HUES48 (cell line): ENCODE data around the gene NEAT1.

Experiments
- H3K27ac ChIP-seq: one replicate; pipeline ENCODE4 v1.7.0; 2013; ENCODE audit warnings: low read depth, low read length, inconsistent platforms
- H3K27me3 ChIP-seq: 2 replicates; pipeline ENCODE4 v1.6.1; 2013; ENCODE audit warnings: mild to moderate bottlenecking, low read length; ENCODE audit not compliant: control insufficient read depth, insufficient read depth
- H3K36me3 ChIP-seq: 2 replicates; pipeline ENCODE4 v1.6.1; 2013; ENCODE audit warnings: low read length; ENCODE audit not compliant: control insufficient read depth, insufficient read depth
- H3K4me1 ChIP-seq: 2 replicates; pipeline ENCODE4 v1.6.1; 2013; ENCODE audit warnings: mild to moderate bottlenecking, low read length; ENCODE audit not compliant: control insufficient read depth, insufficient read depth
- H3K4me3 ChIP-seq: 2 replicates; pipeline ENCODE4 v1.5.1; 2013; ENCODE audit warnings: mild to moderate bottlenecking, low read depth, low read length
- H3K9ac ChIP-seq: 2 replicates; pipeline ENCODE4 v1.6.1; 2013; ENCODE audit warnings: mild to moderate bottlenecking, low read depth, low read length, moderate library complexity
- H3K9me3 ChIP-seq: 2 replicates; pipeline ENCODE4 v1.6.1; 2013; ENCODE audit warnings: low read length; ENCODE audit not compliant: control insufficient read depth, insufficient read depth

Gene NEAT1

DNA sequence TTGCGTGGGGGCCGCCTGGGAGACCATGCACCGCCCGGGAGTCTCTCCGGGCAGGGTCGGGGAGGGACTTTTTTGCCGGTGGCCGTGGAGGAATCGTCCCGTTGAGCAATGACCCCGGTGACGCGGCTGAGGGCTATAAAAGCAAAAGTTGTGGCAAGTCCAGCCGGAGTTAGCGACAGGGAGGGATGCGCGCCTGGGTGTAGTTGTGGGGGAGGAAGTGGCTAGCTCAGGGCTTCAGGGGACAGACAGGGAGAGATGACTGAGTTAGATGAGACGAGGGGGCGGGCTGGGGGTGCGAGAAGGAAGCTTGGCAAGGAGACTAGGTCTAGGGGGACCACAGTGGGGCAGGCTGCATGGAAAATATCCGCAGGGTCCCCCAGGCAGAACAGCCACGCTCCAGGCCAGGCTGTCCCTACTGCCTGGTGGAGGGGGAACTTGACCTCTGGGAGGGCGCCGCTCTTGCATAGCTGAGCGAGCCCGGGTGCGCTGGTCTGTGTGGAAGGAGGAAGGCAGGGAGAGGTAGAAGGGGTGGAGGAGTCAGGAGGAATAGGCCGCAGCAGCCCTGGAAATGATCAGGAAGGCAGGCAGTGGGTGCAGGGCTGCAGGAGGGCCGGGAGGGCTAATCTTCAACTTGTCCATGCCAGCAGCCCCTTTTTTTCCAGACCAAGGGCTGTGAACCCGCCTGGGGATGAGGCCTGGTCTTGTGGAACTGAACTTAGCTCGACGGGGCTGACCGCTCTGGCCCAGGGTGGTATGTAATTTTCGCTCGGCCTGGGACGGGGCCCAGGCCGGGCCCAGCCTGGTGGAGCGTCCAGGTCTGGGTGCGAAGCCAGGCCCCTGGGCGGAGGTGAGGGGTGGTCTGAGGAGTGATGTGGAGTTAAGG lies at the start of gene NEAT1:
NEAT1 (plus strand) TSS at position 166 of the 883 bp plus-strand sequence.
- H3K27me3 ChIP-seq: no peaks in the 10 kb centered on the region
- no peaks in the 10 kb centered on the region for H3K36me3 ChIP-seq
- peak within 1 kb of the TSS; percentile 80 for H3K9ac ChIP-seq
- peak within 1 kb of the TSS; percentile 98 for H3K27ac ChIP-seq
- no peaks in the 10 kb centered on the region for H3K9me3 ChIP-seq
- peak within 1 kb of the TSS; percentile 60 for H3K4me3 ChIP-seq
- H3K4me1 ChIP-seq: peaks cover 81% of the 10 kb centered on the region

DNA sequence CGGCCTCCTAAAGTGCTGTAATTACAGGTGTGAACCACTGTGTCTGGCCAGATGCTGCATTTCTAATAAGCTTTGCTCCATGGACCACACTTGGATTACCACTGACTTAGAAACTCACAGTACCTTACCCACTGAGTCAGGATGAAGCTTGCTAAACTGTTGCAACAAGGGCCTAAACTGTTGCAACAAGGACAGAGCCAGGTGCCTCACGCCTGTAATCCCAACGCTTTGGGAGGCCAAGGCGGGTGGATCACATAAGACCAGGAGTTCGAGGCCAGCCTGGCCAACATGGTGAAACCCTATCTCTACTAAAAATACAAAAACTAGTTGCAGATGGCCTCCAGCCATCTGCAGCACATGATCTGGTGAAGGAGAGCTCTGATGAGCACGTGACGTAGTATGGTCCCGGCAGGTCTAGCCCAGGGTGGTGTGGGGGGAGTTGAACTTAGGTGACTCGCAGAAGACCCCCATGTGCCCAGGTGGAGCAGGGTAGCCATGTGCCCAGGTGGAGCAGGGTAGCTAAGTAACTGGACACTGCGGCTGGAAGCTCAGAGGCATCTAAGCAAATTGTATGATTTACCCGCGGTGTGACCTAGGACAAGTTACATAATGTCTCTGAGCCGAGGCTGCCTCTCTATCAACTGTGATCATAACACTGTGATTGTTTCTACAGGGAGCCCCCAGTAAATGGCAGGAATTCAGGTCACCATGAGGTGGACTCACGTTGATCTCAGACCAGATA lies 48.6 kb upstream of the NEAT1 start:
- H3K27ac ChIP-seq: no peak overlapping the region
- no peak overlapping the region for H3K4me3 ChIP-seq
- H3K27me3 ChIP-seq: no peaks in the 10 kb centered on the region; the same call in 1 of the 2 replicates
- no peaks in the 10 kb centered on the region for H3K9me3 ChIP-seq
- no peaks in the 10 kb centered on the region for H3K36me3 ChIP-seq
- H3K9ac ChIP-seq: no peak overlapping the region
- H3K4me1 ChIP-seq: no peaks in the 10 kb centered on the region

DNA sequence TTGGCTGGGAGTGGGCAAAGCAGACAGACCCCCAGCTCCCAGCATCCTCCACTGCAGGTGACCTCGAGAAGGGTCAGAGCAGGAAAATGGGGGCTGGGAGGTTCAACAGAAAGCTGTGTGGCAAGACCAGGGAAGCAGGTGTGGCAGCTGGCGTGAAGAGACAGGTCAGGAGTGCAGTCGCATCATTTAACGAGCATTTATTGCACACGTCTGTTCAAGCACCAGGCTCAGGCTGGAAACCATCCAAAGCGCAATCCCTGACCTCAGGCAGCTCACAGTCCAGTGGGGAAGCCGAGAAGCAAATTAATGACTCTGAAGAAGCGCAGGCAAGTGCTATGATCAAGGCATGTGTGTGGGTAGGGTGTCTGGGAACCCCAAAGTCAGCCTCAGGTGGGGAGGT lies 47.6 kb upstream of the NEAT1 start:
- Histone ChIP-seq H3K27ac (no peak overlapping the region), H3K4me3 (no peak overlapping the region), H3K9me3 (no peaks in the 10 kb centered on the region), H3K9ac (no peak overlapping the region), H3K27me3 (no peaks in the 10 kb centered on the region; the same call in 1 of the 2 replicates), H3K36me3 (no peaks in the 10 kb centered on the region), H3K4me1 (no peaks in the 10 kb centered on the region)

DNA sequence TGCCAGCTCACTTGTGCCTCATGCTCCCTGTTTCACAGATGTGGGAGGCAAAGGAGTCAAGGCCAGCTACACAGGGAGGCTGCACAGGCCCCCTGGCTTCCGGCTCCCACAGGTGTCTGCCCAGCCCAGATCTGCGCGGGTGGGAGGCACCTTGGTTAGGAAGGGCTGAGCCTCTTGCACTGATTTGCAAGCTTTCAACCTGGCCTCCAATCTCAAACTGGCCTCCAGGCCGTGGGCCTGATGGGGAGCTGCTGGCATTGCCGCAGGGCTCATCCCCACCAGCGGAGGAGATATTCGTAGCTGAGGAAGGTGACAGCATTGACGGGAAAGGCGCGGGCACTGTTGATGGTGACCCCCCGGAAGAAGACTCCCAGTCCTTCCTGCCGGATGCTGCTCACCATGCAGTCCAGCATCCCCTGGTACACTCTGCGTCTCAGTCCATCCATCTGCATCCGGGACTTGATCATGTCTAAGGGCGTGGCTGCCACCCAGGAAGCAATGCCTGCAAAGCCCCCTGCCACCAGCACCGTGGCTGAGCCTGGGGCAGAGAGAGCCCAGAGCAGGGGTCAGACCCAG lies 46.4 kb upstream of the NEAT1 start:
- Histone ChIP-seq H3K36me3 (no peaks in the 10 kb centered on the region), H3K9ac (no peak overlapping the region), H3K27ac (no peak overlapping the region), H3K4me1 (no peaks in the 10 kb centered on the region), H3K9me3 (no peaks in the 10 kb centered on the region), H3K27me3 (no peaks in the 10 kb centered on the region; the same call in 1 of the 2 replicates), H3K4me3 (no peak overlapping the region)

DNA sequence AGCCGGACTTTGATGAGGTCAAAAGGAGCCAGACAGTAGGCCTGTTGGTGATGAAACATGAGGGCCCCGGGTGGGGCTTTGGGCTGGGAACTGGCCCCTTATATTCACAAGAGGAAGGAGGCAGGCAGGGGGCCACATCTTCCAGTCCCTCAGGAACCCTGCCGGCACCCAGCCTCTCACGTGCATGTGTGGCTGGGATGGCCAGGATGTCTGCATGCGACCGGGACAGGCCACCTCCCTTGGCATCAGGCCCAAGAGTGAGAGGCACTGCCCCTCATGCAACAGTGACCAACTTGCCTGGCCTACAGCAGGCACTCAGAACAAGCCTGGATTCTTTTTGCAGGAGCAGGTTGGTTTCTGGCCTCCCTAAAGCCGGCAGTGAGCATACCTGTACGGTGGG lies 45.6 kb upstream of the NEAT1 start:
- H3K4me1 ChIP-seq: peaks cover 3% of the 10 kb centered on the region
- no peak overlapping the region for H3K27ac ChIP-seq
- H3K9ac ChIP-seq: no peak overlapping the region
- H3K36me3 ChIP-seq: no peaks in the 10 kb centered on the region
- no peaks in the 10 kb centered on the region; the same call in 1 of the 2 replicates for H3K27me3 ChIP-seq
- H3K9me3 ChIP-seq: no peaks in the 10 kb centered on the region
- H3K4me3 ChIP-seq: no peak overlapping the region

DNA sequence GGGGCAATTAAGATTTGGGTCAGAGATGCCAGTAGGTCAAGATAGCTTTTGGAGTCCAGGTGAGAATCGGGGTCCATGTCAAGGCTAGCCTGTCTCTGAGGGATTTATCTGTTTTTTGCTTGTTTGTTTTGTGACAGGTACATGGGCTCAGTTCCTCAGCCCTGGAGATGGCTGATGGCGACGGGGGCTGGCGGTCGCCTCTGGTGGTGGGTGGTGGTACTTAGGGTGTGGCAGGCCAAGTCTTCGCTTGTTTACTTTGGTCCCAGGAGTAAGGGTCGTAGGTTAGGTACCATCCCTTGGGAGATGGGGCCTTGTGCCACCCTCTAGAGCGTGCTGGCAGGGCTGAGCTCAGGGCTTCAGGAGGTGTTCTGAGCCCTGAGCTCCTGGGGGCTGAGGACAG lies 44.8 kb upstream of the NEAT1 start:
- H3K9me3 ChIP-seq: no peaks in the 10 kb centered on the region
- peaks cover 11% of the 10 kb centered on the region for H3K4me1 ChIP-seq
- no peak overlapping the region for H3K4me3 ChIP-seq
- H3K27ac ChIP-seq: no peak overlapping the region
- H3K9ac ChIP-seq: no peak overlapping the region
- H3K27me3 ChIP-seq: no peaks in the 10 kb centered on the region
- no peaks in the 10 kb centered on the region for H3K36me3 ChIP-seq

DNA sequence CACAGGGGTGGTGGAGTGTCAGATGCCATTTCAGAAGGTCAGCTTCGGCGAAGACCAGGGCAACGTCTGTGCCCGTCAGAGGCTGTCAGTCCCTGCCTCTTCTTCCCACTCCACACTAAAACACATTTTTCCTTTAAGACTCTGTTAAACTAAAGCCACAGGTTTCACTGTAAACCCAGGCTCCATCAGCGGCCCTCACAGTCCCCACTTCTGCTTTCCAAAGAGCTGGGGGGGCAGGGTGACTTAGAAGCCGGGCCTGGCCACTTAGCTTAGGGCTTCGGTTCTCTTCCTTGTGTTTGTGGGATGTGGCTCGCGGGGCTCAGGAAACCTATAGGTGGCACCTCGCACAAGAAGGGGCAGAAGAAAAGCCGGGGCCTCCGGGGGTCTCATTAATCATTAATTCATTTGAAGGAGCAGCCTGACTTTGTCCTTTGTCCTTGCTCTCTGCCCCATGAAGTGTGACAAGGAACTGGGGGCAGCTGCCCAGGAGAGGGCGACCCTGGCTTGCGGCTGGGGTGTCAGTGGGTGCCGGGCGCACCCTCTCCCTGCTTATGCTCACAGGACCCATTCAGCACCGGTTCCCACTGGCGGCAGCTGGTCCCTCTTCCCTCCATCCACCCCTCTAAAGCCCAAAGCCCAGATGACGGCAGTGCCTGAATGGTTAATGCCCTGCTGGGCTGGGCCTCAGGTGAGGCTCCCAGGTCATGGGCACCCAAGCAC lies 44.2 kb upstream of the NEAT1 start:
- no peaks in the 10 kb centered on the region for H3K27me3 ChIP-seq
- H3K36me3 ChIP-seq: no peaks in the 10 kb centered on the region
- peaks cover 12% of the 10 kb centered on the region for H3K4me1 ChIP-seq
- no peak overlapping the region for H3K4me3 ChIP-seq
- no peak overlapping the region for H3K9ac ChIP-seq
- no peak overlapping the region for H3K27ac ChIP-seq
- no peaks in the 10 kb centered on the region for H3K9me3 ChIP-seq

DNA sequence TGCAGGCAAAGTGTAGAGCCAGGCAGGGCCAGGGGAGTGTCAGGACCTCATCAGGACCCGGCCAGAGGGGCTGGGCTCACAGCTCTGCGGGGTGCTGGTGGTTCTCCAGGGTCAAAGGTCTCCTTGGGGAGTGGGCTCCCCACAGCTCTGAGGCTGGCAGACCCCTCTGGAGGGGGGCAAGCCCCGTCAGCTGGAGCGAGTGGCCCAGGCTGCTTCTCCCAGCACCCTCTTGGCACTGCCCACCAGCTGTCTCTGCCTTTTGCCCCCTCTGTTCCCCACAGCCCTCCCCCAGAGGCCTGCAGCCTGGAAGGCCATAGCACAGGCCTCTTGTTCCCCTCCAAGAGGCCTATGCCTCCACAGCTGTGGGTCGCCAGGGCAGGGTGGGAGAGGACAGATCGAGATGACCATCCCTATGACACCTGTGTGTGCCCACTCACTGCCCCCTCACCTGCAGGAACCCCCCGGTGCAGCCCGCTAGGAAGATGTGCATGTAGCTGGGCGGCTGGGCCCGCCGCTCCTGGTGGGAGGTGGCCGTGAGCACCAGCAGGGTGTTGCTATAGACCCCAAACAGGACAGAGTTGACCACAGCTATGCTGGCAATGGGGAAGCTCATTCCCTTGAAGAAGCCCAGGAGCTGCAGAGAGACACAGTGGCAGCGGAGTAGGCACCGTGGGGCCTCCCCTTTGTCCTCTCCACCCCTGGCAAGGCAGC lies 43.5 kb upstream of the NEAT1 start:
- Histone ChIP-seq H3K9ac (no peak overlapping the region), H3K4me1 (peaks cover 12% of the 10 kb centered on the region), H3K27ac (no peak overlapping the region), H3K27me3 (no peaks in the 10 kb centered on the region), H3K4me3 (no peak overlapping the region), H3K9me3 (no peaks in the 10 kb centered on the region), H3K36me3 (no peaks in the 10 kb centered on the region)

DNA sequence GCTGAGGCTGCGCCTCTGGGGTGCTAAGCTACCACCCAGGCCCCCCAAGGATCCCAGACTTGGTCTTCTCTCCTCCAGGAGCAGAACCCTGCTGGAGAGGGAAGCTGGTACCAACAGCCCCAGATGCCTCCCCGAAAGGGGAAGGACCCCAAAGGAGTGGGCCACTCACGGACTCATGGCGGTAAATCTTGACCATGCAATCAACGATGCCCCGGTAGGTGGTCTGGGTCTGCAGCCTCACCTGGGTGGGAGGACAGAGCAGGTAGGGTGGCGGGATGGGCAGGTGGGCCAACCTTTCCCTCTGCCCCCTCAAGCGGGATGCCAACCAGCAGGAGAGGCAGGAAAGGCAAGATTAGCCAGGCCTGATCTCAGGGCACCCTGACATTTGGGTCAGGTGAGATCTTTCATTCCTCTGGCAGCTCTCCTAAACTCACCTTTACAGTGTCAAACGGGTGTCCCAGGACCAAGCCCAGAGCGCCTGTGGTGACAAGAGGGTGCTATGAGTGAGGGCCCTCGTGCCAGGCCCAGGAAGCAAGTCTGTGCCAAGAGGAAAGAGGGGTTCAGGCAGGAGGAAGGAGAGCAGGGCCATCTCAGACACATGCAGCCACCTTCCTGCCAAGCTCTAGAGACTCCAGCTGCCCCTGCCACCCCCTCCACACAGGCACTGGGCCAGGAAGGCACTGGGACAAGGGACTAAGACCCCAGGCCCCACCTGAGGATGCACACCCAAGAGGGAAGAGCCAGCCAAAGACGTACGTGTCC lies 42.7 kb upstream of the NEAT1 start:
- H3K27me3 ChIP-seq: no peaks in the 10 kb centered on the region
- H3K9ac ChIP-seq: no peak overlapping the region
- no peak overlapping the region for H3K4me3 ChIP-seq
- peaks cover 12% of the 10 kb centered on the region for H3K4me1 ChIP-seq
- H3K27ac ChIP-seq: no peak overlapping the region
- no peaks in the 10 kb centered on the region for H3K36me3 ChIP-seq
- no peaks in the 10 kb centered on the region for H3K9me3 ChIP-seq
